ENCODE measurements around the gene ZGPAT. TPM values are rescaled to one million over a fixed set of nuclear protein-coding genes. Genes with fewer than 3 reads are reported as not detected.
"Not testable (repeated sequence)": the region's sequence is repeated elsewhere in the genome, so short reads cannot be mapped to it uniquely, and the experiment has no call there.

Gene ZGPAT
- total RNA-seq, 2 experiments from 2014 or later: 41.6 to 42.8 TPM

DNA sequence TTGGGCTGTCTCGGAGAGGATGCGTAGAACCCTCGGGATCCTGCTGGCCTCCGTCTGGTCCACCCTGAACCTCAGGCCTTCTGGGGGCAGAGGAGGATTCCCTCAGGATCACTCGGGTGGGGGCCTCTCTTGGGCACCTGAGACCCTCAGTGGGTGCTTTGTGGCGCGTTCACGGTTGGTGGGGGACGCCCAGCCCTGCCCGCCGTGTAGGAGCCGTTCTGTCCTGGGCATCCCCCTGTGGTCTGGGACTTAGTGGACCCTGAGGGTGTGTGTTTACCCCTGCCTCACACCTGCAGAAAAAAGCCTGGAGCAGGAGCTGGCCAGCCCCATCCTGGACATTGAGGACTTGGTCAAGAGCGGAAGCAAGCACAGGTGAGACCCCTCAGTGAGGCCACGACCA lies 42.1 kb upstream of the ZGPAT start:
- no peak overlapping the region for H3K27ac Mint-ChIP-seq
- CTCF ChIA-PET: no interaction called here
- H3K9me3 Mint-ChIP-seq: no peaks in the 10 kb centered on the region
- no peak overlapping the region for H3K4me3 Mint-ChIP-seq
- H3K27me3 Mint-ChIP-seq: no peaks in the 10 kb centered on the region
- H3K36me3 Mint-ChIP-seq (ENCODE audit: low read depth): peaks cover 31% of the 10 kb centered on the region
- no peak for DNase-seq
- POLR2A ChIA-PET: no interaction called here
- no peaks in the 10 kb centered on the region for H3K4me1 Mint-ChIP-seq

DNA sequence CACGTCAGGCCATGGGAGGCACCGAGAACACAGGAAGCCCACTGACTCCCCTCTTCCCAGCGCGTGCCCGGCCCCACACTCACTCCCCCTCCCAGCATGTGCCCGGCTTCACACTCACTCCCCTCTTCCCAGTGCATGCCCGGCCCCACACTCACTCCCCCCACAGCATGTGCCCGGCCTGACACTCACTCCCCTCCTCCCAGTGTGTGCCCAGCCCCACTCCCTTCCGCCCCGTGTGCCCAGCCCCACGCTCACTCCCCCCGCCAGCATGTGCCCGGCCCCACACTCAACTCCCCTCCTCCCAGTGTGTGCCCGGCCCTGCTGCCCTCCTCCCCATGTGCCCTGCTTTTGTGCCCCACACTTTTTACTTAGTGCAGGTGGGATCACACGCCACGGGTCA lies 40.0 kb upstream of the ZGPAT start:
- no peak overlapping the region for H3K4me3 Mint-ChIP-seq
- no peaks in the 10 kb centered on the region for H3K4me1 Mint-ChIP-seq
- DNase-seq: no peak
- peaks cover 30% of the 10 kb centered on the region for H3K36me3 Mint-ChIP-seq (ENCODE audit: low read depth)
- ChIA-PET CTCF (interaction anchor here (1.4 kb wide), 1 partner anchor 10 kb away, joined by 4 read pairs; the partner anchor contains the start of gene RTEL1), POLR2A (no interaction called here)
- no peaks in the 10 kb centered on the region for H3K9me3 Mint-ChIP-seq
- H3K27me3 Mint-ChIP-seq: no peaks in the 10 kb centered on the region
- no peak overlapping the region for H3K27ac Mint-ChIP-seq

DNA sequence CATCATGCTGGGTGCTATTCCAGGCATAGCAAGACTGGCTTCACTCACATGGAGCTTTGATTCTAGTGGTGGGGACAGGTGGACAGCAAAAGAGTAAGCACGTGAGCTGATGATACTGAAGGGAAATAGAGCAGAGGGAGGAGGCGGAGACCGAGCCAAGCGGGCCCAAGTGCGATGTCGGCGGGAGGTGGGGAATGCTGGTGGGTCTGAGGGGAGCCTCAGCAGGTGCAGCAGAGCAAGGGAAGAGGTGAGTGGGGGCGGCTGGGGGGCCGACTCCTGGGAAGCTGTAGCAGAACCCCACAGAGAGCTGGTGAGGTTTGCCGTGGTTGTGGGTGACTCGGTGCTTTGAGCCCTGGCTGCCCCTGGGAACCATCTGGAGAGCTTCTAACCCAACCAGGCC lies 39.5 kb upstream of the ZGPAT start:
- DNase-seq: no peak
- H3K4me1 Mint-ChIP-seq: no peaks in the 10 kb centered on the region
- H3K4me3 Mint-ChIP-seq: no peak overlapping the region
- CTCF ChIA-PET: interaction anchor here (1.4 kb wide), 1 partner anchor 10 kb away, joined by 4 read pairs; the partner anchor contains the start of gene RTEL1
- H3K27ac Mint-ChIP-seq: no peak overlapping the region
- no peaks in the 10 kb centered on the region for H3K9me3 Mint-ChIP-seq
- peaks cover 30% of the 10 kb centered on the region for H3K36me3 Mint-ChIP-seq (ENCODE audit: low read depth)
- POLR2A ChIA-PET: interaction anchor here (0.7 kb wide), 1 partner anchor 39 kb away, joined by 3 read pairs; no protein-coding TSS in a partner anchor
- H3K27me3 Mint-ChIP-seq: no peaks in the 10 kb centered on the region

DNA sequence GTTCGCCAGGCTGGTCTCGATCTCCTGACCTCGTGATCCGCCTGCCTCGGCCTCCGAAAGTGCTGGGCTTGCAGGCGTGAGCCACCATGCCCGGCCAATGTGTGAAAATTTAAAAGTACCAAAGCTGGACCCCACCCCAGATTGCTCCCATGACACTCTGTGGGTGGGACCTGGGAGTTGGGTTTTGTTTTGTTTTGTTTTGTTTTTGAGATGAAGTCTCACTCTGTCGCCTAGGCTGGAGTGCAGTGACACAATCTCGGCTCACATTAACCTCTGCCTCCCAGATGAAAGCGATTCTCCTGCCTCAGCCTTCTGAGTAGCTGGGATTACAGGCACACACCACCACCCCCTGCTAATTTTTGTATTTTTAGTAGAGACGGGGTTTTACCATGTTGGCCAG lies 36.1 kb upstream of the ZGPAT start:
- H3K9me3 Mint-ChIP-seq, DNase-seq, H3K27ac Mint-ChIP-seq, POLR2A ChIA-PET, H3K4me1 Mint-ChIP-seq, H3K27me3 Mint-ChIP-seq, H3K4me3 Mint-ChIP-seq, CTCF ChIA-PET: not testable (repeated sequence)
- H3K36me3 Mint-ChIP-seq (ENCODE audit: low read depth): peaks cover 31% of the 10 kb centered on the region

DNA sequence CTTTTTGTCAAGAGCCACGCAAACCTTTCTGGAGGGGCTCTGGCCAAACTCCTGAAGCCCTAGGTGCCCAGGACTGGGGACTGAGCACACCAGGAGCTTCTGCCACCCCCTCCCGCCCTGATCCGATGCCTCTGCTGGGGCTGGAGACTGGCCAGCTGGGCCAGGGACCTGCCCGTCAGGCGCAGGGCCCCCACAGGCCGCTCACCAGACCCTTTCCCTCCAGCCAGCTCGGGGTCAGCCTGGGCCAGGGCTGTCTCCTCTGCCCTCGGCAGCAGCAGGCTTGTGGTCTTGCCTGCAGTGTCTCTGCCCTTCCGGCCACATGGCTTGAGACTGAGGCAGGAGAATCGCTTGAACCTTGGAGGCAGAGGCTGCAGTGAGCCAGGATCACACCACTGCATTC lies 35.2 kb upstream of the ZGPAT start:
- POLR2A ChIA-PET: no interaction called here
- Mint-ChIP-seq H3K9me3 (no peaks in the 10 kb centered on the region), H3K4me3 (no peak overlapping the region), H3K27ac (no peak overlapping the region), H3K36me3 (ENCODE audit: low read depth) (peaks cover 26% of the 10 kb centered on the region), H3K27me3 (no peaks in the 10 kb centered on the region), H3K4me1 (no peaks in the 10 kb centered on the region)
- DNase-seq: no peak
- CTCF ChIA-PET: no interaction called here

DNA sequence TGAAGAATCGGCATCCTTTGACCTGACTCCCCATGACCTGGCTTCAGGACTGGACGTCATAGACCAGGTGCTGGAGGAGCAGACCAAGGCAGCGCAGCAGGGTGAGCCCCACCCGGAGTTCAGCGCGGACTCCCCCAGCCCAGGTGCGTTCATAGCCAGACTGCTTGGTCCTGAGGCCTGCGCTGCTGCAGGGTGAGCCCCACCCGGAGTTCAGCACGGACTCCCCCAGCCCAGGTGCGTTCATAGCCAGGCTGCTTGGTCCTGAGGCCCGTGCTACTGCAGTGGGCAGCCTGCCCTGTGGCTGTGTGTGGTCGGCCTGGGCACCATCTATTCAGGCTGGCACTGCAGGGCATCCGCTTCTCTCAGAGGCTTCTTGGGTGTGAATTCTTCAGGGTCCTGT lies 33.9 kb upstream of the ZGPAT start:
- no peak for DNase-seq
- POLR2A ChIA-PET: no interaction called here
- Mint-ChIP-seq H3K4me3 (no peak overlapping the region), H3K27ac (no peak overlapping the region), H3K4me1 (no peaks in the 10 kb centered on the region), H3K36me3 (ENCODE audit: low read depth) (peaks cover 21% of the 10 kb centered on the region), H3K27me3 (no peaks in the 10 kb centered on the region), H3K9me3 (no peaks in the 10 kb centered on the region)
- CTCF ChIA-PET: no interaction called here

DNA sequence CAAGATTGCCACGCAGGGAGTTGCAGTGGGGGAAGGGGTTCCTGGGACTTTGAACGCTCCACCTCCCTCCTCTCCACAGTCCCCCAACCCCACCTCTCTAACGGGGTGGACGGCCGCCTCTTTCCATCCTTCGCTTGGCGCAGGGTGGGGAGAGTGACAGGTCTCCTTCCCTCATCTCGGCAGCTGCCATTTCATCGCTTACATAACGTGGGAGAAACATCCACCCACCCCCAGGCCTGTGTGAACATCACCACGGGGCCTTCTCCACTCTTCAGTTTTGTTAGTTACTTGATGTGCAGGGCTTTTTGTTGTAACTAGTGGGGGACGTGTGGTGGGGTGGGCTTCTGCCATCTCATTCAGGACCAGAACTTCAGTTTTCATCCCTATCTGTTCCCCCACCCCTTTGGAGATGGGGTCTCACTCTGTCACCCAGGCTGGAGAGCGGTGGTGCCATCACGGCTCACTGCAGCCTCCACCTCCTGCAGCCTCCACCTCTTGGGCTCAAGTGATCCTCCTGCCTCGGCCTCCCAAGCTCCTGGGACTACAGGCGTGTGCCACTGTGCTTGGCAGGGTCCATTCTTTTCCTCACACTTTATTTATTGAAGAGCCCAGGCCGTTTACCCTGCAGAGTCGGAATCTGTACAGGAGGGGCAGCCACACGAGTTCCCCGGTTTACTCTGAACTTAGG lies 32.0 kb upstream of the ZGPAT start:
- no peaks in the 10 kb centered on the region for H3K4me1 Mint-ChIP-seq
- H3K27ac Mint-ChIP-seq: no peak overlapping the region
- POLR2A ChIA-PET: no interaction called here
- DNase-seq: no peak
- no peaks in the 10 kb centered on the region for H3K27me3 Mint-ChIP-seq
- no peaks in the 10 kb centered on the region for H3K9me3 Mint-ChIP-seq
- peaks cover 16% of the 10 kb centered on the region for H3K36me3 Mint-ChIP-seq (ENCODE audit: low read depth)
- no peak overlapping the region for H3K4me3 Mint-ChIP-seq
- CTCF ChIA-PET: no interaction called here

DNA sequence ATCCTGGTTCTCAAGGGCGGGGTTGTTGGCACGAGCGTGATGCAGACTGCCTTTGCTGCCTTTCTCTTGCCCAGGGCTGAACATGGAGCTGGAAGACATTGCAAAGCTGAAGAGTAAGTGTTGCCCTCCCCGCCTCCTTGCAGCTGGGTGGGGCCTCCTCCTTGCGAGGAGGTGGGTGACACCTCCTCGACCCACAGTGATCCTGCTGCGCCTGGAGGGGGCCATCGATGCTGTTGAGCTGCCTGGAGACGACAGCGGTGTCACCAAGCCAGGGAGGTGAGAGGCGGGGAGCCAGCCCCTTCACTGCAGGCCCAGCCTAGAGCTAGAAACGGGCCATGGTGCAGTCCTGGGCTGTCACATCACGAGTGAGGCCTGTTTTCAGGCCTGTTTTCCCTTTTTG lies 29.8 kb upstream of the ZGPAT start:
- H3K4me3 Mint-ChIP-seq: no peak overlapping the region
- POLR2A ChIA-PET: no interaction called here
- H3K9me3 Mint-ChIP-seq: no peaks in the 10 kb centered on the region
- H3K27me3 Mint-ChIP-seq: no peaks in the 10 kb centered on the region
- CTCF ChIA-PET: no interaction called here
- no peak overlapping the region for H3K27ac Mint-ChIP-seq
- H3K36me3 Mint-ChIP-seq (ENCODE audit: low read depth): peaks cover 12% of the 10 kb centered on the region
- DNase-seq: no peak
- peaks cover 4% of the 10 kb centered on the region for H3K4me1 Mint-ChIP-seq

DNA sequence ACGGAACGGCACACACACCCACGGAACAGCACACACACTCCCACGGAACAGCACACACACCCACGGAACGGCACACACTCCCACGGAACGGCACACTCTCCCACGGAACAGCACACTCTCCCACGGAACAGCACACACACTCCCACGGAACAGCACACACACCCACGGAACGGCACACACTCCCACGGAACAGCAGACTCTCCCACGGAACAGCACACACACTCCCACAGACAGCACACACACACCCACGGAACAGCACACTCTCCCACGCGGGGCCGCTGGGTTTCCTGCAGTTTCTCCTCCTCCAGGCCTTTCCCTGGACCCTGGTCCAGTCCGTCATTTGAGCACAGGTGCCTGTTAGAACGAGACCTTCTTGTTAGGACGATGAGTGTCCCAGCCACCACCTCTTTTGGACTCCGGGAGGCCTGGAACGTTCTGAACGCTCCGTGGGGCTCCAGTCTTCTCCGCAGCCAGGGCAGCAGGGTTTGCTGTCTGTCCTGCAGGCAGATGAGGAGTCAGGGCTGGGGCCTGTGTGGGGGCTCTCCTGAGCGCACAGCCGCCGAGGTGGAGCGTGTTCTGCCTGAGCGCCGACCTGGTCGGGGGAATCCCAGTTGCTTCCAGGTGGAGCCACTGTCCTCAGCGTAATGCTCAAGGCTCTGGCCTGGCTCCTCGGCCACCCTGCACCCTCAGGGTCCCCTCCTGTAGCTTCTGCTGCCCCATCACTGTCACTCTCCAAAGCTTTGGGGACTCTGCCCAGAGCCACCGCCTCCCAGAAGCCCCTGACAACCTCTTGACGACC lies 29.0 kb upstream of the ZGPAT start:
- no peak overlapping the region for H3K27ac Mint-ChIP-seq
- ChIA-PET POLR2A (no interaction called here), CTCF (no interaction called here)

DNA sequence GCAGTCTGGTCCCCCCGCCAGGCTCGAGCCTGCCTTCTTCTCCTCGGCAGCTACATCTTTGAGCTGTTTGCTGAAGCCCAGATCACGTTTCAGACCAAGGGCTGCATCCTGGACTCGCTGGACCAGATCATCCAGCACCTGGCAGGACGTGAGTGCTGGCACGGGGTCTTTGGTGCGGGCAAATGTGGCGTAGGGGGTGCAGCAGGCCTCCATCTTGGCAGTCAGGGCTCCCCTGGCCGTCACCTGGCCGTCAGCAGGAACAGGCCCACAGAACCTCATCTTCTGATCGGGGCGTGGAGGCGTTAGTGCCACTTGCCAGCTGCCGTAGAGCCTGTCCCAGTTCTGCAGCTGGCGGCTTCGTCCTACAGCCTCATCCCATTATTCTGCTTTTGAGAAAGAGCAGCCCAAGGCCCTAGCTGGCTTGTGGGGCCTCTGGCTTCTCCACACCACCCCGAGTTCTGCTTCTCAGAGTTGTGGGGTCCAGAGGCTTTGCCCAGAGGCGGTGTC lies 28.0 kb upstream of the ZGPAT start:
- POLR2A ChIA-PET: no interaction called here
- peaks cover 10% of the 10 kb centered on the region for H3K4me1 Mint-ChIP-seq
- CTCF ChIA-PET: no interaction called here
- no peaks in the 10 kb centered on the region for H3K27me3 Mint-ChIP-seq
- no peak overlapping the region for H3K4me3 Mint-ChIP-seq
- H3K9me3 Mint-ChIP-seq: no peaks in the 10 kb centered on the region
- no peak overlapping the region for H3K27ac Mint-ChIP-seq
- DNase-seq: no peak
- H3K36me3 Mint-ChIP-seq (ENCODE audit: low read depth): peaks cover 12% of the 10 kb centered on the region

More for the DNA sequence above, 29.0 kb upstream of the ZGPAT start:
- H3K4me1 Mint-ChIP-seq: peaks cover 8% of the 10 kb centered on the region
- DNase-seq: no peak
- peaks cover 12% of the 10 kb centered on the region for H3K36me3 Mint-ChIP-seq (ENCODE audit: low read depth)
- no peaks in the 10 kb centered on the region for H3K9me3 Mint-ChIP-seq
- no peaks in the 10 kb centered on the region for H3K27me3 Mint-ChIP-seq
- no peak overlapping the region for H3K4me3 Mint-ChIP-seq

DNA sequence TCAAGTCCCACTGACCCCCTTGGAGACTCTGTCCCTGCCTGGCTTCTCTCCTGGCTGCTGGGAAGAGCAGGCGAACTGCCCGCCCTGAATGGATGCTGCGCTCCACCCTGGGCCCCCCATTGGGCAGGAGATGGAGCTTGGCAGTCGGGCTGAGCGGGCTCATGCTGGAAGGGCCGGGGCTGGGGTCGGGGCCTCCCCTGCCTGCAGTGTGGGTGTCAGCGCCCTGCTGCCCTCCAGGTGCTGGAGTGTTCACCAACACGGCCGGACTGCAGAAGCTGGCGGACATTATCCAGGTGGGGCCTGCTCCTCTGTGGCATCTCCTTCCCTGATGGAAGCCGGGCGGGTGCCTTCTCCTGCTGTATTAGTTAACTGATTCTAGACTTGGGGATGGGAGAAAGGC lies 27.4 kb upstream of the ZGPAT start:
- H3K27ac Mint-ChIP-seq: no peak overlapping the region
- H3K4me3 Mint-ChIP-seq: no peak overlapping the region
- ChIA-PET CTCF (no interaction called here), POLR2A (no interaction called here)
- DNase-seq: no peak
- H3K27me3 Mint-ChIP-seq: no peaks in the 10 kb centered on the region
- peaks cover 10% of the 10 kb centered on the region for H3K4me1 Mint-ChIP-seq
- H3K36me3 Mint-ChIP-seq (ENCODE audit: low read depth): peaks cover 12% of the 10 kb centered on the region
- H3K9me3 Mint-ChIP-seq: no peaks in the 10 kb centered on the region

DNA sequence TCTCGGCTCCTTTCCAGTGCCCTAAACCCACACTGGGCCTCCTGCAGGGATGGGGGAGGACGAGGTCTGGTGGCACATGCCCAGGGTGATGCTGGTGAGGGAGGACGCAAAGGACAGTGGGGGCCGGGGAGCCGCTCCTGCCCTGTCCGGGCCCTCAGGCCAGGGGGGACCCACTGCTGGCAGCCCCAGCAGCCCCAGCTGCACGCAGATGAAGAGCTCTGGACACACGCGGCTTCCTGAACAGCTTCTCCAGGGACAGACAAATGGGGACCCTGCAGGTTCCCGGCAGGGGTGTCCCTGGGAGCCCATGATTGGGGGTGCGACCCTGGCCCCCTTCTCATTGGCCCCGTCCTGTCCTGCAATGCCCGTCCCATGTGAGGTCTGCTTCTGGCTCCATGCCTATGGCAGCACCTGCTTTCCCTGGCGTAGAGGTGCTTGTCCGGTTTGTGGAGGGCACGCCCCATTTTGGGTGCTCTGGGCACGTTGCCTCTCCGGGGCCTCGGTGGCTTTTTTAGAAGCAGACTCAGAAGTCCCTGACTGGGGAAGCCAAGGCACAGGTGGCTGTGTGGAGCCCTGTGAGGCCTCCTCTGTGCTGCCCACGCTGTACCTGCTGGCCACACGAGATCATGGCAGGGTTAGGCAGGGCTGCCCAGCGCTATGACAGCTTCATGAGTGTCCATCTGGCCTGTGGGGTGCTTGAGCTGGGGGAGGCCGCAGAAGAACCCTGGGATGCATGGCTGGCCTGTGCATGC lies 26.8 kb upstream of the ZGPAT start:
- no peak overlapping the region for H3K4me3 Mint-ChIP-seq
- H3K36me3 Mint-ChIP-seq (ENCODE audit: low read depth): peaks cover 7% of the 10 kb centered on the region
- no peak for DNase-seq
- POLR2A ChIA-PET: no interaction called here
- no peaks in the 10 kb centered on the region for H3K9me3 Mint-ChIP-seq
- peaks cover 10% of the 10 kb centered on the region for H3K4me1 Mint-ChIP-seq
- no peak overlapping the region for H3K27ac Mint-ChIP-seq
- CTCF ChIA-PET: no interaction called here
- no peaks in the 10 kb centered on the region for H3K27me3 Mint-ChIP-seq

DNA sequence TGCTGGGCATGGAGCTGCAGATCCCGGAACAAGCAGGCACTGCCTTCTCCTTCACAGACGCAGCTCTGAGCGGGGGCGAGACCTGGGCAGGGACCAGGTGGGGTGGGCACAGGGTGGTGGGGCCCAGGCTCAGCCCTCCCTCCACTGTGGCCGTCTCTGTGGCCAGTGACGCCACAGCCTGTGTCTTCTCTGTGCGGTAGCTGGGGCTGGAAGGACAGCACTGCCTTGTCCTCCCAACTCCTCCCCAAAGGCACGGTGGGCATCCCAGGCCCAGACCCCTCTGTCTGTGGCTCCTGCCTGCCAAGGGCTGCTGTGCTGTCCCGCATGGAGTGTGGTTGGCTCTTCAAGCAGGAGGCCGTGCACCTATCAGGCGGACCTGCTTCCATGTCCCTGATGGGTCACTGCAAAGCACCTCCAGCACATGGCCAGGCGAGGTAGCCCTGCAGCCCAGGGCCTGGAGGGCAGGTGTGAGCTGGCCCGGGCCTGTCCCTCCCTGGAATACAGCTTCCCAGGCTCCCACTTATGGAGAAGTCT lies 26.2 kb upstream of the ZGPAT start:
- peaks cover 2% of the 10 kb centered on the region for H3K36me3 Mint-ChIP-seq (ENCODE audit: low read depth)
- ChIA-PET POLR2A (interaction anchor here (0.7 kb wide), 1 partner anchor 55 kb away, joined by 3 read pairs; the partner anchor contains the start of gene GMEB2), CTCF (no interaction called here)
- H3K4me1 Mint-ChIP-seq: peaks cover 12% of the 10 kb centered on the region
- no peak for DNase-seq
- H3K4me3 Mint-ChIP-seq: no peak overlapping the region
- H3K27ac Mint-ChIP-seq: no peak overlapping the region
- no peaks in the 10 kb centered on the region for H3K27me3 Mint-ChIP-seq
- H3K9me3 Mint-ChIP-seq: no peaks in the 10 kb centered on the region
